GF-D8 (cell line): ENCODE measurements around the gene PLSCR2.
"Not testable (repeated sequence)": the region's sequence is repeated elsewhere in the genome, so short reads cannot be mapped to it uniquely, and the experiment has no call there.

Source experiments
- DNase-seq: peaks from one replicate; lab custom pipeline; 2025; lab: John Stamatoyannopoulos, UW

PLSCR2 gene

DNA sequence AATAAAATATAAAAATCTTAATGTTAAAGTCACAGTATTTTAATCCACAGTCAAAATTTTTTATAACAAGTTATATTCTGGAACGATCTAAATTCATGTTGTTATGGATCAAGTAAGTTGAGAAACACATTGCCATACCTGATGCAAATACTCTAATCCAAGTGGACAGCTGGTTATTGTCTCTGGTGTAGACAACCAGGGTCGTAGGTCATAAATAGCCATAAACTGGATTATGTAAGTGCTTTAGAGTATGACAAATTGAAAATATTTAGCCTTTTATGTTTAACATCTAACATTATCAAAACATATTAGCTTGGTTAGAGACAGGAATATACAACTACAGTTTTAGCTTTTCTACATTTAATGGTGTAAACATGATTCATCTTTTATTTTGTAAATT lies 53.0 kb downstream of the PLSCR2 start:
- DNase-seq, result no peak

DNA sequence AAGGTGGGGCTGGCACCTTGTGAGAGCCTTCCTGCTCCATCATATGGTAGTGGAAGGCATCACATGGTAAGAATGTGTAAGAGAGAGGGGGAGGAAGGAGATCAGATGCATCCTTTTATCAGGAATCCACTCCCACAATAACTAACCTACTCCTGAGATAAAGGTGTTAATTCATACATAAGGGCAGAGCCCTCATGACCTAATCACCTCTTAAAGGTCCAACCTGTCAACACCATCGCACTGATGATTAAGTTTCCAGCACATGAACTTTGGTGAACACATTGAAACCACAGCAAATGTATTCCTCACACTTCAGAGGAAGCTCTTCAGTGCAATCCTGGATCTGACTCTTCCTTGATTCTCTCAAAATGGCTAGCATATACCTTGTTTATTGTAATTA lies 55.4 kb downstream of the PLSCR2 start:
- no peak for DNase-seq

DNA sequence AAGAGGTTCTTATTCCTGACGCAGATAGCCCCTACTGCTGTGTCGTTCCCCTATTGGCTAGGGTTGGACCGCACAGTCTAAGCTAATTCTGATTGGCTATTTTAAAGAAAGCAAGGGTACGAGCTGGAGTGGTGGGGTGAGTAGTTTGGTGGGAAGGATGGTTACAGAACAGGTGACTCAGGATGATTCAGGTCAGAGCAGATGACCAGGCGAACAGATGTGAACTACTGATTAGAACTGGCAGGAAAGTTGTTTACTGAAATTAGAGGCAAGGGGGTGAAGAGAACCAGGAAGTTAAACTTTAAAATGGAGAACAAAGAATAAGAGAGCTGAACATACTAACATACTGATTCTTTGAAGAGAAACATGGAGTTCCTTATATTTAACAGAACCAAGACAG lies 56.6 kb downstream of the PLSCR2 start:
- DNase-seq, result not testable (repeated sequence)

DNA sequence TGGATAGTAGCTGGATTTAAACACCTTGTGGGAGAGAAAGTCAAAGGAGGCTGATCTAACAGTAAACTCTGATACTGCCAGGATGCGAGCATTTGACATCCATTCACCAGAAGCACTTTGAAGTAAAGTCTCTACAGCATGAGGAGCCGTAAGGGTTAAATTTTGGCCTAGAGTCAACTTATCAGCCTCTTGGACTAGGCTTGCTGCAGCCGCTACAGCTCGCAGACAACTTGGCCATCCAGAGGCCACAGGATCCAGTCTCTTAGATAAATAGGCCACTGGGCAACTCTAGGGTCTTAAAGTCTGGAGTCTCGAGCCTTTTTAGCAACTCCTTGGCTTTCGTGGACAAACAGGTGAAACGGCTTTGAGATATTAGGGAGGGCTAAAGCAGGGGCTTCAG lies 61.4 kb downstream of the PLSCR2 start:
- DNase-seq, result no peak

DNA sequence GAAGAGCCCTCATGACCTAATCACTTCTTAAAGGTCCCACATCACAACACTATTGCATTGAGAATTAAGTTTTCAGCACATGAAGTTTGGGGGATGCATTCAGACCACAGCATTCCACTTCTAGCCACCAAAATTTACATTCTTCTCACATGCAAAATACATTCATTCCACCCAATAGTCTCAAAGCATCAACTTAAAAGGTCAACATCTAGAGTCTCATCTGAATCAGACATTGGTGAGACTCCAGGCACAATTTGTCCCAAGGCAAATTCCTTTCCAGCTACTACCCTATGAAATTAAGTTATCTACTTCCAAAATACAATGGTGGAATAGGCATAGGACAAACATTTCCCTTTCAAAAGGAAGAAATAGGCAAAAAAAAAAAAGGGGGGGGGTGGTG lies 64.9 kb downstream of the PLSCR2 start:
- no peak for DNase-seq

DNA sequence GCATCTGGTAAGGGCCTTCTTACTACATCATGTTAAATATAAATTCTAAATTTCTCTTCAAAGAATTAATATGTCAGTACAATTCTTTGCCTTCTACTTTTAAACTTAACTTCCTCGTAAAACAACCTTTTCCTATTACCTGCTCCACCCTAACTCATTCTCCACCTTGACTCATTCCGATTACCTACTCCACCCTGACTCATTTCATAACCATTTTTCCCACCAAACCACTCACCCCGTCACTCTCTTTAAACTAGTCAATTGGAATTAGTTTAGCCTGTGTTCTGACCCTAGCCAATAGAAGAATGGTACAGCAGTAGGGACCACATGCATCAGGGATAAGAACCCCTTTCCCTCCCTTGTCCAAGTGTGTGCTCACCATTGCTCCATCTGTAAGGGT lies 65.6 kb downstream of the PLSCR2 start:
- no peak for DNase-seq

DNA sequence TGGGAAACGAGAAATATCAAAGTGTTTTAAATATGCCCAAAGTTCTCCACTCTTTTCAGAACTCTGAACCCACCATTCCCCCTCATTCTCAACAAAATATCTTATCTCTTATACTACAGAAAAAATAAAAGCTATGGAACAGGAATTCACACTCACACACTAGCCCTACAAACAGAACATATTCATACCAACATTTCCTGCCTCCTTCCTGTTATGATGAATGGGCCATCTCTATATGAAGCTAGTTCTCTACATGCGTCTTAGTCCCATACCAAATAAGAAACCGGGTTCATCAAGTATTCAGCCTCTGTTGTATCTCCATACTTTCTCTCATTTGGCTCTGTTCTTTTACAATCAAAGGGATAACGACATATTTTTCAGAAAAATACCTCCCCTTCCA lies 72.6 kb downstream of the PLSCR2 start:
- no peak for DNase-seq

DNA sequence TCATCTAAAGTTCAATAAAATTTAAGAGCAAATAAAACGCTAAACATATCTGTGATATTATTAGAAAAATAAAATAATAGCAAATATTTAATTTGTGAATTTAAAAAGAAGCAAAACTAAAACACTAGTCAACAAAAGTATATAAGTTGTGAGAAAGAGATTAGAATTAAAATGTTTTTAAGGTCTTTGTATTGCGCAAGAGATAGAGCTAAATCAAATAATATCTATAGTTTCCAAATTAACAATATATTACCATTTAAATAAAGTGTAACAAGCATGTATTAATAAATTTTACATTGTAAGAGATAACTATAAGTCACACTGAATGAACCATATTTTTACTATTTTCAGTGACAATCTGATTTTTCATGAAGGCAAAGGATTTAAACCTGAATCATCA lies 74.2 kb downstream of the PLSCR2 start:
- DNase-seq, result no peak

DNA sequence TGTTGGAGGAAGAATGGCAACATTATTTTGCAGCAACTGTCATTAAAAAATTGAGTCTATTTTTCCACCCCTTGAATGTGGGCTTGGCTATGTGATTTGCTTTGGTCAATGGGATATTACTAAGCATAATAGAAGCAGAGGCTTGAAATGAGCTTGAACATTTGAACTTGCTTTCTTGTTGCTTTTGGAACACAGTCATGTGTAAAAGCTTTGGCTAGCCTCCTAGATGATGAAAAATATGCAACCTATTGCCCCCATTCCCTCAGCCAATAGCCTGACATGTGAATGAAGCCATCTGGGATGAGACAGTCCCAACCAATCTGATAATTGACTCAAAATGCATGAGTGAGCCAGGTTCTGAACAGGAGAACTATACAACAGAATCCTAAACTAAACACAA lies 78.4 kb downstream of the PLSCR2 start:
- DNase-seq, result no peak

DNA sequence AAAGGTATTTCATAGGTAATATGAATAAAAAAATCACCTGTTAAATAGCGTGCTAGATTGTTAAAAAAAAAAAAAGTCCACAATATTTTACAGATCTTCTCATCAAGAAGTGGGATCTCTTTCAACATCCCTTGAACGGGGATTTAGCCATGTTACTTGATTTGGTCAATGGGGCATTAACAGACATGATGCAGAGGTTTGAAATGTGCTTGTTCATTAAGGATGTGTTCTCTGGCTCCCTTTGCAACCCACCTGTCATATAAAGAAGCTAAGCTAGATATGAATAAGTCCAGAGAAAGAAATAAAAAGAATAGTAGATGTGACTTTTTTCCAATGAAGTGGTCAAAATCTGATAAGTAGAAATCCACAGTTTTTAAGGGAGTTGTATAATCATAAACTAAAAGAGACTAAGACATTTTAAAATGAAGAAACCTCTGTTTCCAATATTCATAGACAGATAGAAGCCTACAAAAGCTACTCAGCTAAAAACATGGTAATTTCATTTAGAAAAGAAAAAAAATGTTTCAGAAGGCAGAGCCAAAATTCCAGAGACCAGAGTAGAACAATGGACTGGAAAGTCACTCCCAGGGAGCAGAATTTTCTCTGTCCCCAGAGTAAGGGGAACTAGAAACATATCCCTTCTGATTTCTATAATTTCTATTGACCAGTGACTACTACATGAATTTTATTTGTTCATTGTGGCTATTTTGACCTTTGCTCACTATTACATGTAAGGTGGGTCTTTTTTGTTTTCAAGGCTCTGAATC lies 79.2 kb downstream of the PLSCR2 start:
- no peak for DNase-seq

DNA sequence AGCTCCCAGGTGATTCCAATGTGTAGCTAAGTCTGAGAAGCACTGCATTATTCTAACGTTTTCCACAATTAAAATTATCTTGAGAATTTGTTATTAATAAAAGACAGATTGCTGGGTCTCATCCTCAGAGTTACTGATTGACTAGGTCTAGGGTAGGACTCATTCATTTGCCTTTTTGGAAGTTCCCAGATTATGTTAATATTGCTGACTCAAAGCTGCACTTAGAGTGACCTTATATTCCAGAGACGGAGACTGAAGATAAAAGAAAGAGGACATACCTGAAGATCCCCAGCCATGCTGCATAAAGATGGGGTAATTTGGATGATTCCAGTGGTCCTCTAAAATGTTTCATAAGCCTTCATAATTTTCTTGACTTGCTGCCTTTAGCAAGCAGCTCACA lies 81.8 kb downstream of the PLSCR2 start:
- no peak for DNase-seq

DNA sequence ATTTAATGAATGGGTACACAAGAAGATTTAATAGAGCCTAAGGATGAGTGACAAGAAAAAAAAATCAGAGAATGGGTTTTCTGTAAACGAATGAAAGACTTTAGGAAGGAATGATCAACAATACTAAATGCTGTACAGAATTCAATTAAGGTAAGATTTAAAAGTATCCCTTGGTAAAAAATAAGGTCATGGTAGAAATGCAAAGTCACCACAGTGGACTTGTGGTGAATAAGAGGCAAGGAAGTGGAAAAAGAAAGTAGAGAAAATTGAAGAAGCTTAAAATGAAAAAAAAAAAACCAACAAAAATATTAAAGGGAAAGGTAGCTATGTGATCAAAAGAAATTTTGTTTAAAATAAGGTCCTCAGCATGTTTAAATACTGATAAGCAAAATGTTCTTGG lies 82.4 kb downstream of the PLSCR2 start:
- no peak for DNase-seq

DNA sequence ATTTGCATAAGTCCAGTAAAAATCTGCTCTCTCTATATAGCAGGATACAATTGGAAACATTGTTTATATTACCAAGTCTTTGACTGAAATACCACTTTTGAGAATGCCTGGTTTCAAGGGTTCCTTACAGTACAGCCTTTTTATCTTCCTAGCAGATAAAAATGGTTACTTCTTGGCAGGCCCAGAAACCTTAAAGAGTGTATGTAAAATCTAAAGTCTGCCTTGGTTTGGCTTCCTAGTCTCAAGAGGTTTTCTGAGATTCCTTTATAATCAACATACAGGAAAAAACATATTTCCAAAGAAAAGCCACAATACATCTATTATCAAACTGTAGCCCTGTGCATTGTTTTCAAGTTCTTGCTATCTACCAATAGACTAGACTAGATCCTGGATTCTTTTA lies 84.6 kb downstream of the PLSCR2 start:
- no peak for DNase-seq
